GM21515 (cell line): ENCODE data around the gene KCNK7.
"Not testable (repeated sequence)": the region's sequence is repeated elsewhere in the genome, so short reads cannot be mapped to it uniquely, and the experiment has no call there.

ENCODE experiments used
- ATAC-seq: cut with Tn5 transposase; IDR thresholded peaks from one replicate; pipeline ENCODE4 v1.9.1; 2021; ENCODE audit not compliant: unreplicated experiment

KCNK7 gene

GRCh38 chr11:65574811-65575567, 20.6 kb downstream of the KCNK7 start:
- no peak for ATAC-seq

- no peak for ATAC-seq
Observed at GRCh38 chr11:65574109-65574810, 21.3 kb downstream of the KCNK7 start.

GRCh38 chr11:65573391-65574079, 22.1 kb downstream of the KCNK7 start:
- no peak for ATAC-seq

- no peak for ATAC-seq
Observed at GRCh38 chr11:65572356-65573051, 23.1 kb downstream of the KCNK7 start, which contains the start of gene FAM89B. Gene FAM89B, plus strand, starts transcription at chr11:65572538. Its CDS starts 132 bp downstream, at chr11:65572670.

GRCh38 chr11:65571940-65572339, 23.7 kb downstream of the KCNK7 start:
- ATAC-seq: no peak

GRCh38 chr11:65571420-65571819, 24.2 kb downstream of the KCNK7 start:
- ATAC-seq: no peak

- ATAC-seq: peak; percentile 56
Observed at GRCh38 chr11:65569973-65570918, 25.4 kb downstream of the KCNK7 start, which contains the start of gene ZNRD2. Gene ZNRD2, plus strand, starts transcription at chr11:65570477. Its CDS starts 15 bp downstream, at chr11:65570492.

- no peak for ATAC-seq
Observed at GRCh38 chr11:65569164-65569972, 26.2 kb downstream of the KCNK7 start.

GRCh38 chr11:65565624-65566453, 29.8 kb downstream of the KCNK7 start:
- no peak for ATAC-seq

- not testable (repeated sequence) for ATAC-seq
Observed at GRCh38 chr11:65564879-65565559, 30.6 kb downstream of the KCNK7 start.

- no peak for ATAC-seq
Observed at GRCh38 chr11:65563601-65564000, 32.0 kb downstream of the KCNK7 start.

- no peak for ATAC-seq
Observed at GRCh38 chr11:65562788-65563187, 32.8 kb downstream of the KCNK7 start.

- ATAC-seq: no peak
Observed at GRCh38 chr11:65562020-65562419, 33.6 kb downstream of the KCNK7 start.

GRCh38 chr11:65560555-65561418, 34.8 kb downstream of the KCNK7 start:
- no peak for ATAC-seq

- no peak for ATAC-seq
Observed at GRCh38 chr11:65559951-65560537, 35.6 kb downstream of the KCNK7 start.

- ATAC-seq: no peak
Observed at GRCh38 chr11:65559535-65559934, 36.1 kb downstream of the KCNK7 start.
